ENCODE measurements around the gene FMN2. TPM values are rescaled to one million over a fixed set of nuclear protein-coding genes. Genes with fewer than 3 reads are reported as not detected.
A peak's percentile ranks its signal among the peaks of the same experiment; 100 is the strongest.

FMN2 gene
- total and polyA plus RNA-seq, 8 donors: 0.20 to 2.1 (median 1.2) TPM

GRCh38 chr1:240465531-240465940, 373.9 kb downstream of the FMN2 start:
- H3K27me3 ChIP-seq: no peaks in the 10 kb centered on the region
- H3K36me3 ChIP-seq: no peaks in the 10 kb centered on the region
- TF ChIP-seq, protein P1, sequence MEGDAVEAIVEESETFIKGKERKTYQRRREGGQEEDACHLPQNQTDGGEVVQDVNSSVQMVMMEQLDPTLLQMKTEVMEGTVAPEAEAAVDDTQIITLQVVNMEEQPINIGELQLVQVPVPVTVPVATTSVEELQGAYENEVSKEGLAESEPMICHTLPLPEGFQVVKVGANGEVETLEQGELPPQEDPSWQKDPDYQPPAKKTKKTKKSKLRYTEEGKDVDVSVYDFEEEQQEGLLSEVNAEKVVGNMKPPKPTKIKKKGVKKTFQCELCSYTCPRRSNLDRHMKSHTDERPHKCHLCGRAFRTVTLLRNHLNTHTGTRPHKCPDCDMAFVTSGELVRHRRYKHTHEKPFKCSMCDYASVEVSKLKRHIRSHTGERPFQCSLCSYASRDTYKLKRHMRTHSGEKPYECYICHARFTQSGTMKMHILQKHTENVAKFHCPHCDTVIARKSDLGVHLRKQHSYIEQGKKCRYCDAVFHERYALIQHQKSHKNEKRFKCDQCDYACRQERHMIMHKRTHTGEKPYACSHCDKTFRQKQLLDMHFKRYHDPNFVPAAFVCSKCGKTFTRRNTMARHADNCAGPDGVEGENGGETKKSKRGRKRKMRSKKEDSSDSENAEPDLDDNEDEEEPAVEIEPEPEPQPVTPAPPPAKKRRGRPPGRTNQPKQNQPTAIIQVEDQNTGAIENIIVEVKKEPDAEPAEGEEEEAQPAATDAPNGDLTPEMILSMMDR (IDR thresholded peaks at IDR 0.05): no peak
- H3K4me1 ChIP-seq: no peaks in the 10 kb centered on the region
- no peak for ATAC-seq
- intact Hi-C loops (cut with DNase I): no loop called here
- H3K9me3 ChIP-seq: no peaks in the 10 kb centered on the region
- DNase-seq: no peak
- H3K27ac ChIP-seq: no peak overlapping the region
- H3K4me3 ChIP-seq: no peak overlapping the region

GRCh38 chr1:240466509-240466908, 374.8 kb downstream of the FMN2 start:
- Histone ChIP-seq H3K36me3 (no peaks in the 10 kb centered on the region), H3K9me3 (no peaks in the 10 kb centered on the region), H3K4me1 (no peaks in the 10 kb centered on the region), H3K4me3 (no peak overlapping the region), H3K27me3 (no peaks in the 10 kb centered on the region), H3K27ac (no peak overlapping the region)
- intact Hi-C loops (cut with DNase I): no loop called here
- DNase-seq: no peak
- TF ChIP-seq, protein P1 (IDR thresholded peaks at IDR 0.05): no peak
- no peak for ATAC-seq

GRCh38 chr1:240467895-240468294, 376.2 kb downstream of the FMN2 start:
- no peaks in the 10 kb centered on the region for H3K27me3 ChIP-seq
- intact Hi-C loops (cut with DNase I): no loop called here
- TF ChIP-seq, protein P1 (IDR thresholded peaks at IDR 0.05): no peak
- DNase-seq (no peak), ATAC-seq (no peak)
- no peak overlapping the region for H3K27ac ChIP-seq
- no peaks in the 10 kb centered on the region for H3K36me3 ChIP-seq
- no peak overlapping the region for H3K4me3 ChIP-seq
- H3K9me3 ChIP-seq: no peaks in the 10 kb centered on the region
- no peaks in the 10 kb centered on the region for H3K4me1 ChIP-seq

DNA sequence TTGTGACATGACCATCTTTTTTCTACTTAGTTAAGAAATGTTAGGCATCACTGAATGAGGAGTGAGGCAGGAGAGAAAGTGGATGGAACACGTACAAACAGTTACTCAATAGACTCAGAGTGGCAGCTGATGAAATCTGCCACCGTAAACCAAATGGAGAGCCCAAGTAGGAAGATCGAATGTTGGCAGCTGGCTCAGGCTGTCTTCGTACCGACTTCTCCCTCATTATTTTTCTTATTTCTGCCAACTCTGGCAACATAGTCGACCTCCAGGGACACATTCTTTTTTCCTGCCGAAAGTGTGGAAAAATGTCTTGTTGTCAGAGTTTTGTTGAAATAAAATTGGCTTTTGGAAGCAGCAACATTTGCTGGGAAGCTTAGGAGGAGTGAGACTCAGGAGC, 377.0 kb downstream of the FMN2 start:
- Histone ChIP-seq H3K36me3 (no peaks in the 10 kb centered on the region), H3K4me1 (no peaks in the 10 kb centered on the region), H3K4me3 (no peak overlapping the region), H3K27me3 (no peaks in the 10 kb centered on the region), H3K27ac (no peak overlapping the region), H3K9me3 (no peaks in the 10 kb centered on the region)
- no peak for ATAC-seq
- TF ChIP-seq, protein P1 (IDR thresholded peaks at IDR 0.05): no peak
- peak in 1 of 4 donors; percentile 16 for DNase-seq
- intact Hi-C loops (cut with DNase I): no loop called here

DNA sequence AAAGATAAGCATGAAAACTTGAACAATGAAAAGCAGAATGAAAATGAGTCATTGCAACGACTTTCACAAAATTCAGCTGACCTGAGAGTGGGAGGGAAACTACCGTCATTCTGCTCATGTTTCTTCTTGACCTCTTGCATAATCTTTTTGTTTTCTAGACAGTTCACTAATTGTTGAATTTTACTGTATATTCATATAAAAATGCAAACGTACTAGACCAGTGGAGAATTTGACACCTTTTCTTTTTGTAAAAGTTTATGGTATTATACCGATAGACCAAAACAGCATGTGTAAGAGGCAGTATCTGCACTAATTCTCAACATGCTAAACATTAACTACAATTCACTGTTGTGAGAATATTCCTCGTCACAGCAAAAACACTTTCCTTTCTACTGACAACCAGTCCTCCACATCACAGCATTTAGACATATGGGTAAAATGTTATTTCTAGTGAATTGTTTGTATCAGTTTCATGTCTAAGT, 382.5 kb downstream of the FMN2 start:
- TF ChIP-seq, protein P1 (IDR thresholded peaks at IDR 0.05): no peak
- intact Hi-C loops (cut with DNase I): no loop called here
- no peak for DNase-seq
- Histone ChIP-seq H3K36me3 (no peaks in the 10 kb centered on the region), H3K9me3 (no peaks in the 10 kb centered on the region), H3K27ac (no peak overlapping the region), H3K4me1 (no peaks in the 10 kb centered on the region), H3K27me3 (no peaks in the 10 kb centered on the region), H3K4me3 (no peak overlapping the region)
- no peak for ATAC-seq

Measured in left lung (tissue), 10 donors.